SK-N-MC (cell line): ENCODE data around the gene GPC3.

Source experiments
- DNase-seq: peaks from one replicate; pipeline ENCODE4 v3.0.0-alpha.2; 2011; ENCODE audit warnings: low read depth, low spot score
- H3K27ac ChIP-seq: fragments of 200-600 bp; sonication (generic); 2 replicates; pipeline ENCODE4 v1.5.1; 2016; ENCODE audit warnings: mixed run types
- H3K36me3 ChIP-seq: fragments of 200-600 bp; sonication (generic); 2 replicates; pipeline ENCODE4 v1.6.1; 2017; ENCODE audit warnings: antibody characterized with exemption, low read length, mixed read lengths; ENCODE audit not compliant: insufficient read depth
- H3K4me3 ChIP-seq: fragments of 200-600 bp; sonication (generic); 2 replicates; pipeline ENCODE4 v1.5.1; 2016
- H3K9ac ChIP-seq: fragments of 200-600 bp; sonication (generic); 2 replicates; pipeline ENCODE4 v1.8.0; 2017; ENCODE audit warnings: mixed run types, mixed read lengths; ENCODE audit not compliant: insufficient read length
- H3K9me3 ChIP-seq: fragments of 200-600 bp; sonication (generic); 2 replicates; pipeline ENCODE4 v1.6.1; 2017; ENCODE audit warnings: low read depth, mild to moderate bottlenecking, antibody characterized with exemption, low read length, moderate library complexity, mixed read lengths
- EZH2 ChIP-seq: fragments of 200-600 bp; sonication (generic); IDR thresholded peaks from one replicate; pipeline ENCODE4 v1.6.1; 2017; ENCODE audit warnings: antibody characterized with exemption
- FOXP2 ChIP-seq: optimal IDR thresholded peaks from 2 replicates; pipeline ENCODE3; 2011; ENCODE audit warnings: mild to moderate bottlenecking, moderate library complexity; ENCODE audit not compliant: insufficient read depth; ENCODE audit errors: extremely low read length, control extremely low read depth
- POLR2AphosphoS5 ChIP-seq: IDR thresholded peaks from 2 replicates; pipeline ENCODE4 v1.6.1; 2012; ENCODE audit warnings: mild to moderate bottlenecking, low read depth, low read length, borderline replicate concordance

GPC3 gene

DNA sequence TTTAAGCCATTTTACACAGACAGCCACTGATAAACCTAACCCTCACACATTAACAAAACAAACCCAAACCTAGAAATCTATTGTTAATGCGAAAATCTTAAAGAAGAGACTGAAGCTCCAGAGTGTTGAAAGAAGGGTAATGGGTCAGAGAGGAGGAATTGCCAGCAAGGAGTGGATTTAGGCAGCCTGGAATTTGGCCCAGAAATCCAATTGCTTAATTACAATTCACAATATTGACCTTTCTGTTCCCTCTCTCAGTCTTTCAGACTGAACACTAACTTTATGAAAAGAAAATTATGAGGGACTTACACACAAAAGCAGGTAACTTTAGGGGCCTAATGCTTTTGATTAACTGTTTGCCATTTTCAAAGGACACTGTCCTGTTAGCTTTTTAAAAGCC lies 384.9 kb downstream of the GPC3 start:
- TF ChIP-seq FOXP2 (no peak), EZH2 (no peak), POLR2AphosphoS5 (no peak)
- Histone ChIP-seq H3K36me3 (no peaks in the 10 kb centered on the region), H3K27ac (no peak overlapping the region), H3K9me3 (no peaks in the 10 kb centered on the region), H3K9ac (no peak overlapping the region), H3K4me3 (no peak overlapping the region)
- DNase-seq: no peak

GRCh38 chrX:133598601-133599335 lies 386.6 kb downstream of the GPC3 start:
- Histone ChIP-seq H3K4me3 (no peak overlapping the region), H3K9me3 (no peaks in the 10 kb centered on the region), H3K36me3 (no peaks in the 10 kb centered on the region), H3K9ac (no peak overlapping the region), H3K27ac (no peak overlapping the region)
- TF ChIP-seq FOXP2 (no peak), EZH2 (no peak), POLR2AphosphoS5 (no peak)
- DNase-seq: no peak

DNA sequence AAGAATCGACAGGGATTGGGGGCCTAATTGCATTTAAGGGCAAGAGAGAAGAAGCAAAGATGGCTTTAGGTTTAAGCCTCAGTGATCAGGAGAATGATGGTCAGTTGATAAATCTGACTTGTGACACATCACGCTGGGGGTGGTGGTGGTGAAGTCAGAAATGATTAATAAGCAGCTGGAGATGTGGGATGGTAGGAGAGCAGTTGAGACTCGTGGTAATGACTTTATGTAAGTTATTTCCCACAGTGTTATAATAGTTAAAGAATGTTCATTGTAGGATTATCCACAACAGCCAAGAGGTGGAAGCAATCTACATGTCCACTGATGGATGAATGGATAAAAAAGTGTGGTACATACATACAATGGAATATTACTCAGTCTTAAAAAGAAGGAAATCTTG lies 391.2 kb downstream of the GPC3 start:
- TF ChIP-seq POLR2AphosphoS5 (no peak), FOXP2 (no peak), EZH2 (no peak)
- no peak for DNase-seq
- no peak overlapping the region for H3K4me3 ChIP-seq
- no peak overlapping the region for H3K27ac ChIP-seq
- no peaks in the 10 kb centered on the region for H3K9me3 ChIP-seq
- H3K9ac ChIP-seq: no peak overlapping the region
- no peaks in the 10 kb centered on the region for H3K36me3 ChIP-seq

- no peaks in the 10 kb centered on the region for H3K9me3 ChIP-seq
- TF ChIP-seq POLR2AphosphoS5 (no peak), EZH2 (no peak), FOXP2 (no peak)
- no peak for DNase-seq
- no peak overlapping the region for H3K9ac ChIP-seq
- H3K27ac ChIP-seq: no peak overlapping the region
- H3K4me3 ChIP-seq: no peak overlapping the region
- H3K36me3 ChIP-seq: no peaks in the 10 kb centered on the region
Measured at GRCh38 chrX:133593531-133593930, 391.9 kb downstream of the GPC3 start.

- H3K9me3 ChIP-seq: no peaks in the 10 kb centered on the region
- no peak for DNase-seq
- no peak overlapping the region for H3K27ac ChIP-seq
- H3K9ac ChIP-seq: no peak overlapping the region
- no peaks in the 10 kb centered on the region for H3K36me3 ChIP-seq
- H3K4me3 ChIP-seq: no peak overlapping the region
- no peak for TF ChIP-seq POLR2AphosphoS5
- no peak for TF ChIP-seq EZH2
- TF ChIP-seq FOXP2: no peak
Measured at GRCh38 chrX:133590703-133591505, 394.5 kb downstream of the GPC3 start.

- Histone ChIP-seq H3K27ac (no peak overlapping the region), H3K9me3 (no peaks in the 10 kb centered on the region), H3K9ac (no peak overlapping the region), H3K36me3 (no peaks in the 10 kb centered on the region), H3K4me3 (no peak overlapping the region)
- DNase-seq: no peak
- TF ChIP-seq EZH2 (no peak), FOXP2 (no peak), POLR2AphosphoS5 (no peak)
Measured at GRCh38 chrX:133588827-133589226, 396.6 kb downstream of the GPC3 start.

DNA sequence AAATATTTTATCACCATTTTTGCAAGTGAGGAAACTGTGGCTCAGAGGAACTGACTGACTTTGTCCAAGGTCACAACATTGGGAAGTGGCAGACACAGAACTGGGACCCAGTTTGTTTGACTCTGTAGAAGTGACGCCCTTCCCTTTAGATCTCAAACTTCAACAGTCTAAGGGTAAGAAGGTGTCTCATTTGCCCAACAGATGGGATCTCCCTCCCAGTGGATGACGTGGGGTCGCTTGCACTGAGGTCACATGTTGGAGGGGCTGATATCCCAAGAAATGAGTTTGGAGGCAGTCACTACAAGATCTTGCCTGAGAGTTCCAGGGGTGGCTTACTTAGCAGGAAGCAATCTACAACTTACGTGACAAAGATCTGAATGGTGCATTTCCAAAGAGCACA lies 397.6 kb downstream of the GPC3 start:
- no peak overlapping the region for H3K9ac ChIP-seq
- TF ChIP-seq FOXP2 (no peak), POLR2AphosphoS5 (no peak), EZH2 (no peak)
- no peak overlapping the region for H3K4me3 ChIP-seq

DNA sequence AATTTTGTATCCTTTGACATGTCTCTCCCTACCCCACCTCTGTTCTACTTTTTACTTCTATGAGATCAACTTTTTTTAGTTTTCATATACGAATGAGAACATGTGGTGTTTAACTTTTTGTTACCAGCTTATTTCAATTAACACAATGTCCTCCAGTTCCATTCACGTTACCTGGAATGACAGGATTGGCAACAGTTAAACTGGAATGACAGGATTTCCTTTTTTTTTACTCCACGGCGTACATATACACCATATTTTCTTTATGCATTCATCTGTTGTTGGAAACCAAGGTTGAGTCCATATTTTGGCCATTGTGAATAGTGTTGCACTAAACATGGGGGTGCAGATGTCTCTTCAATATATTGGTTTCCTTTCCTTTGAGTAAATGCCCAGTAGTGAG lies 398.3 kb downstream of the GPC3 start:
- Histone ChIP-seq H3K4me3 (no peak overlapping the region), H3K9ac (no peak overlapping the region), H3K27ac (no peak overlapping the region), H3K36me3 (no peaks in the 10 kb centered on the region), H3K9me3 (no peaks in the 10 kb centered on the region)
- DNase-seq: no peak
- no peak for TF ChIP-seq EZH2
- TF ChIP-seq FOXP2: no peak
- no peak for TF ChIP-seq POLR2AphosphoS5

More for the DNA sequence above, 397.6 kb downstream of the GPC3 start:
- no peak for DNase-seq
- H3K36me3 ChIP-seq: no peaks in the 10 kb centered on the region
- no peak overlapping the region for H3K27ac ChIP-seq
- no peaks in the 10 kb centered on the region for H3K9me3 ChIP-seq
